H9 (cell line): ENCODE results near the gene ZNF567. TPM values are rescaled to one million over a fixed set of nuclear protein-coding genes. Genes with fewer than 3 reads are reported as not detected.

Experiments used
- DNase-seq: peaks from one replicate; pipeline ENCODE4 v3.0.0-alpha.2; 2017
- H2AFZ ChIP-seq: one replicate; pipeline ENCODE4 v1.6.1; 2013; ENCODE audit warnings: mild to moderate bottlenecking, low read length, control low read depth, moderate library complexity
- H2AK5ac ChIP-seq: 2 replicates; pipeline ENCODE4 v1.6.1; 2013; ENCODE audit warnings: low read length, control low read depth, mixed read lengths; ENCODE audit not compliant: insufficient read length
- H2BK120ac ChIP-seq: one replicate; pipeline ENCODE4 v1.6.1; 2013; ENCODE audit warnings: low read depth, mild to moderate bottlenecking, low read length, control low read depth, inconsistent platforms; ENCODE audit not compliant: poor library complexity, severe bottlenecking
- H2BK12ac ChIP-seq: 2 replicates; pipeline ENCODE4 v1.6.1; 2013; ENCODE audit warnings: low read length, control low read depth, mixed read lengths, low read depth; ENCODE audit not compliant: insufficient read length
- H2BK15ac ChIP-seq: 2 replicates; pipeline ENCODE4 v1.6.1; 2013; ENCODE audit warnings: low read depth, low read length, control low read depth
- H2BK20ac ChIP-seq: one replicate; pipeline ENCODE4 v1.6.1; 2013; ENCODE audit warnings: low read depth, mild to moderate bottlenecking, low read length, control low read depth, inconsistent platforms; ENCODE audit not compliant: poor library complexity, severe bottlenecking
- H2BK5ac ChIP-seq: 2 replicates; pipeline ENCODE4 v1.6.1; 2013; ENCODE audit warnings: low read length, control low read depth, mixed read lengths; ENCODE audit not compliant: insufficient read length
- H3K14ac ChIP-seq: 2 replicates; pipeline ENCODE4 v1.6.1; 2013; ENCODE audit warnings: low read length, control low read depth; ENCODE audit not compliant: insufficient read depth
- H3K18ac ChIP-seq: 2 replicates; pipeline ENCODE4 v1.6.1; 2013; ENCODE audit warnings: low read depth, mild to moderate bottlenecking, mixed read lengths, low read length, control low read depth; ENCODE audit not compliant: insufficient read length
- H3K23ac ChIP-seq: 2 replicates; pipeline ENCODE4 v1.6.1; 2013; ENCODE audit warnings: low read length, control low read depth, mixed read lengths, low read depth; ENCODE audit not compliant: insufficient read length
- H3K23me2 ChIP-seq: 2 replicates; pipeline ENCODE4 v1.6.1; 2013; ENCODE audit warnings: low read depth, mild to moderate bottlenecking, mixed read lengths, low read length, control low read depth; ENCODE audit not compliant: insufficient read length, poor library complexity, severe bottlenecking
- H3K27ac ChIP-seq: 2 replicates; pipeline ENCODE4 v1.5.1; 2013; ENCODE audit warnings: low read length, control low read depth, mixed read lengths, low read depth; ENCODE audit not compliant: insufficient read length
- H3K27me3 ChIP-seq: 2 replicates; pipeline ENCODE4 v1.6.1; 2013; ENCODE audit warnings: low read length, control low read depth, inconsistent platforms; ENCODE audit not compliant: insufficient read depth
- H3K4ac ChIP-seq: 2 replicates; pipeline ENCODE4 v1.6.1; 2013; ENCODE audit warnings: low read depth, mild to moderate bottlenecking, control low read depth, inconsistent platforms, low read length, moderate library complexity
- H3K4me1 ChIP-seq: 2 replicates; pipeline ENCODE4 v1.6.1; 2013; ENCODE audit warnings: low read length, control low read depth, inconsistent platforms; ENCODE audit not compliant: insufficient read depth
- H3K4me2 ChIP-seq: 2 replicates; pipeline ENCODE4 v1.6.1; 2013; ENCODE audit warnings: low read length, control low read depth, mixed read lengths; ENCODE audit not compliant: insufficient read length, insufficient read depth
- H3K56ac ChIP-seq: 2 replicates; pipeline ENCODE4 v1.6.1; 2013; ENCODE audit warnings: low read depth, mild to moderate bottlenecking, mixed read lengths, low read length, control low read depth; ENCODE audit not compliant: insufficient read length
- H3K79me1 ChIP-seq: 2 replicates; pipeline ENCODE4 v1.6.1; 2013; ENCODE audit warnings: low read depth, mild to moderate bottlenecking, moderate library complexity, low read length, control low read depth, inconsistent platforms; ENCODE audit not compliant: insufficient read depth, poor library complexity, severe bottlenecking
- H3K79me2 ChIP-seq: 2 replicates; pipeline ENCODE4 v1.6.1; 2013; ENCODE audit warnings: low read length, control low read depth, inconsistent platforms; ENCODE audit not compliant: insufficient read depth
- H3K9ac ChIP-seq: 2 replicates; pipeline ENCODE4 v1.6.1; 2013; ENCODE audit warnings: low read length, control low read depth, mixed read lengths; ENCODE audit not compliant: insufficient read length; ENCODE audit errors: extremely low read depth
- H3K9me3 ChIP-seq: one replicate; pipeline ENCODE4 v1.6.1; 2013; ENCODE audit warnings: low read depth, low read length, inconsistent platforms; ENCODE audit not compliant: control insufficient read depth
- H3T11ph ChIP-seq: one replicate; pipeline ENCODE4 v1.6.1; 2013; ENCODE audit warnings: mild to moderate bottlenecking, low read length, control low read depth, inconsistent platforms
- H4K20me1 ChIP-seq: one replicate; pipeline ENCODE4 v1.6.1; 2013; ENCODE audit not compliant: control insufficient read depth, insufficient read length, insufficient read depth
- H4K5ac ChIP-seq: 2 replicates; pipeline ENCODE4 v1.6.1; 2013; ENCODE audit warnings: low read depth, mild to moderate bottlenecking, mixed read lengths, low read length, control low read depth; ENCODE audit not compliant: insufficient read length
- H4K8ac ChIP-seq: replicated peaks from 2 replicates; pipeline ENCODE4 v1.6.1; 2013; ENCODE audit warnings: low read length, control low read depth, mixed read lengths, low read depth; ENCODE audit not compliant: insufficient read length
- H4K91ac ChIP-seq: 2 replicates; pipeline ENCODE4 v1.6.1; 2013; ENCODE audit warnings: low read depth, mild to moderate bottlenecking, moderate library complexity, mixed read lengths, low read length, control low read depth; ENCODE audit not compliant: insufficient read length
- H3K27ac Mint-ChIP-seq, 3 experiments: 2 replicates in 2 of 3; 3 replicates in 1 of 3; pipeline ENCODE4 v1.8.0; 2020 to 2021; ENCODE audit warnings: mixed read lengths in 3 of 3, mild to moderate bottlenecking in 1 of 3, moderate library complexity in 1 of 3
- H3K27me3 Mint-ChIP-seq: 2 replicates; pipeline ENCODE4 v1.8.0; 2021; ENCODE audit warnings: low read depth, mild to moderate bottlenecking, moderate library complexity, mixed read lengths
- H3K36me3 Mint-ChIP-seq, 3 experiments: 2 replicates in 2 of 3; 3 replicates in 1 of 3; pipeline ENCODE4 v1.8.0; 2020 to 2021; ENCODE audit warnings: low read depth in 3 of 3, mixed read lengths in 3 of 3; ENCODE audit not compliant: insufficient read depth in 1 of 3
- H3K4me1 Mint-ChIP-seq, 2 experiments: 2 replicates each; pipeline ENCODE4 v1.8.0; 2020; ENCODE audit warnings: mixed read lengths in 2 of 2
- H3K4me3 Mint-ChIP-seq, 2 experiments: 2 replicates in 1 of 2; 3 replicates in 1 of 2; pipeline ENCODE4 v1.8.0; 2020 to 2021; ENCODE audit warnings: mild to moderate bottlenecking in 2 of 2, mixed read lengths in 2 of 2, moderate library complexity in 1 of 2
- H3K9me3 Mint-ChIP-seq, 2 experiments: 2 replicates in 1 of 2; 3 replicates in 1 of 2; pipeline ENCODE4 v1.8.0; 2020; ENCODE audit warnings: mild to moderate bottlenecking in 2 of 2, mixed read lengths in 2 of 2, moderate library complexity in 1 of 2
- WGBS: extraction: QIAGEN DNeasy Blood & Tissue Kit; methylation state at CpG from one replicate; pipeline ENCODE4 v1.1.7; 2013; ENCODE audit warnings: missing lambda C conversion rate, low lambda C conversion rate, mixed read lengths; ENCODE audit not compliant: insufficient read length; ENCODE audit errors: extremely low coverage; 5-methylcytosine and 5-hydroxymethylcytosine counted together
- total RNA-seq: library from RNA; stranded (reverse); gene quantifications from 2 replicates; pipeline ENCODE4 v1.2.1, GENCODE V29; 2021
- TF ChIP-seq, protein P1 (sequence below): fragments of 200-600 bp; sonication (generic); conservative IDR thresholded peaks from 3 replicates; pipeline ENCODE4 v1.8.0; 2021; ENCODE audit warnings: antibody characterized with exemption, mild to moderate bottlenecking

The ZNF567 gene
- total RNA-seq, 1 experiment from 2014 or later = 16.1 TPM

DNA sequence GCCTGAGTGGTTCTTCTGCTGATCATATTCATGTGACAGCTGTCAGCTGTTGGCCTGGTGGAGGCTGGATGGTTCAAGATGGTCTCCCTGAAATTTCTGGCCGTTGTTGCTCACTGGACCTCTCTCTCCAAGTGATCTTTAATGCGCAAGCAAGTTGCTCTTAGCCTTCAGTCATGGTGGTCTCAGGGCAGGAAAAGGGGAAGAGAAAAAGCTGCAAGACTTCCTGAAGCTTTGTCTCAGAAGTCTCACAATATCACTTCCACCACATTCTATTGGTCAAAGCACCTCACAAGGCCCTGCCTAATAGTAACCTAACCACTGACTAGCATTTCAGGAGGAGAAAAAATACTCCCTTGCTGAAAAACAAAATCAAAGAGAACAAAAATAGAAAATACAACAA lies 1.6 kb upstream of the ZNF567 start:
- H3K4me1 Mint-ChIP-seq = peaks cover 12 to 15% of the 10 kb centered on the region in 2 experiments
- H2AFZ ChIP-seq = no peak overlapping the region
- no peak overlapping the region for H2BK20ac ChIP-seq
- peaks cover 3% of the 10 kb centered on the region; the same call in 1 of the 2 replicates for H3K27me3 Mint-ChIP-seq
- H2BK15ac ChIP-seq = no peak overlapping the region
- H3K9me3 ChIP-seq = no peaks in the 10 kb centered on the region
- H3K36me3 Mint-ChIP-seq = peaks cover 38 to 45% (median 43%) of the 10 kb centered on the region in 3 experiments
- H3K9me3 Mint-ChIP-seq = peaks cover 15 to 39% of the 10 kb centered on the region in 2 experiments
- no peak overlapping the region for H3K4ac ChIP-seq
- no peak overlapping the region for H4K5ac ChIP-seq
- no peak overlapping the region for H4K91ac ChIP-seq
- H3K23ac ChIP-seq = no peak overlapping the region
- peaks cover 3% of the 10 kb centered on the region for H3K79me1 ChIP-seq
- peaks cover 11% of the 10 kb centered on the region for H3K23me2 ChIP-seq
- no peaks in the 10 kb centered on the region for H3K4me1 ChIP-seq
- H3K14ac ChIP-seq = no peak overlapping the region
- no CpG with 5 or more reads among the region's 2 CpGs for WGBS
- no peaks in the 10 kb centered on the region for H3K27me3 ChIP-seq
- no peak overlapping the region for H2BK5ac ChIP-seq
- no peak overlapping the region for H3K27ac Mint-ChIP-seq
- no peak overlapping the region for H3K18ac ChIP-seq
- H2BK120ac ChIP-seq = no peak overlapping the region
- no peak overlapping the region for H2BK12ac ChIP-seq
- no peak overlapping the region for H3K56ac ChIP-seq
- peak overlapping the region; percentile 99; a peak in 4 of 5 replicates for H3K4me3 Mint-ChIP-seq
- no peak for DNase-seq
- TF ChIP-seq, protein P1, sequence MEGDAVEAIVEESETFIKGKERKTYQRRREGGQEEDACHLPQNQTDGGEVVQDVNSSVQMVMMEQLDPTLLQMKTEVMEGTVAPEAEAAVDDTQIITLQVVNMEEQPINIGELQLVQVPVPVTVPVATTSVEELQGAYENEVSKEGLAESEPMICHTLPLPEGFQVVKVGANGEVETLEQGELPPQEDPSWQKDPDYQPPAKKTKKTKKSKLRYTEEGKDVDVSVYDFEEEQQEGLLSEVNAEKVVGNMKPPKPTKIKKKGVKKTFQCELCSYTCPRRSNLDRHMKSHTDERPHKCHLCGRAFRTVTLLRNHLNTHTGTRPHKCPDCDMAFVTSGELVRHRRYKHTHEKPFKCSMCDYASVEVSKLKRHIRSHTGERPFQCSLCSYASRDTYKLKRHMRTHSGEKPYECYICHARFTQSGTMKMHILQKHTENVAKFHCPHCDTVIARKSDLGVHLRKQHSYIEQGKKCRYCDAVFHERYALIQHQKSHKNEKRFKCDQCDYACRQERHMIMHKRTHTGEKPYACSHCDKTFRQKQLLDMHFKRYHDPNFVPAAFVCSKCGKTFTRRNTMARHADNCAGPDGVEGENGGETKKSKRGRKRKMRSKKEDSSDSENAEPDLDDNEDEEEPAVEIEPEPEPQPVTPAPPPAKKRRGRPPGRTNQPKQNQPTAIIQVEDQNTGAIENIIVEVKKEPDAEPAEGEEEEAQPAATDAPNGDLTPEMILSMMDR = no peak
- no peak overlapping the region for H4K8ac ChIP-seq
- no peaks in the 10 kb centered on the region for H4K20me1 ChIP-seq
- H3K27ac ChIP-seq = no peak overlapping the region
- no peak overlapping the region for H3K4me2 ChIP-seq
- peaks cover 7% of the 10 kb centered on the region for H3K79me2 ChIP-seq
- no peak overlapping the region for H2AK5ac ChIP-seq
- H3T11ph ChIP-seq = no peak overlapping the region
- H3K9ac ChIP-seq = no peak overlapping the region
